A549 (cell line): ENCODE measurements around the gene RTRAF. TPM values are rescaled to one million over a fixed set of nuclear protein-coding genes. Genes with fewer than 3 reads are reported as not detected.
A peak's percentile ranks its signal among the peaks of the same experiment; 100 is the strongest.

Source experiments
- ATAC-seq, 2 experiments: fragments of 200-7000 bp in 1 of 2; fragments of >200 bp in 1 of 2; cut with Nextera tagmentation in 1 of 2; cut with Tn5 transposase in 1 of 2; 3 replicates each; pipeline versions ENCODE4 v1.8.0 to v1.9.1; 2018 to 2020; ENCODE audit warnings: mild to moderate bottlenecking in 1 of 2, moderate library complexity in 1 of 2
- CTCF ChIA-PET: fragments of 300-600 bp; sonication (Branson Sonifier 250); formaldehyde crosslinking; extraction: SDS; loops from one replicate; lab custom pipeline; 2021; ENCODE audit warnings: antibody characterized with exemption, inconsistent platforms; lab: Yijun Ruan, JAX
- POLR2A ChIA-PET: fragments of 350-600 bp; formaldehyde crosslinking; extraction: SDS; loops from one replicate; lab custom pipeline; 2021; ENCODE audit warnings: antibody characterized with exemption, inconsistent platforms; lab: Yijun Ruan, JAX
- DNase-seq, 2 experiments: peaks; one replicate each; pipeline versions ENCODE4 v3.0.0 to v3.0.0-alpha.2; 2011 to 2016; ENCODE audit warnings: low read depth in 1 of 2, low spot score in 1 of 2
- FAIRE-seq: peaks from 2 replicates; lab custom pipeline; 2011; peaks lifted over from hg19 to GRCh38; lab: Jason Lieb, UNC
- H3K27ac ChIP-seq, 2 experiments: fragments of >200 bp; sonication (Bioruptor Twin); formaldehyde crosslinking; 3 replicates each; pipeline ENCODE4 v1.5.1; 2016 to 2017
- H3K4me1 ChIP-seq: fragments of >200 bp; sonication (Bioruptor Twin); formaldehyde crosslinking; 3 replicates; pipeline ENCODE4 v1.6.1; 2016
- H3K4me2 ChIP-seq: fragments of >200 bp; sonication (Bioruptor Twin); formaldehyde crosslinking; 3 replicates; pipeline ENCODE4 v1.6.1; 2016
- H3K4me3 ChIP-seq: fragments of >200 bp; sonication (Bioruptor Twin); formaldehyde crosslinking; 3 replicates; pipeline ENCODE4 v1.5.1; 2016
- H3K9me3 ChIP-seq: fragments of >200 bp; sonication (Bioruptor Twin); formaldehyde crosslinking; 3 replicates; pipeline ENCODE4 v1.6.1; 2016
- CBX2 ChIP-seq: fragments of 200-600 bp; sonication (generic); IDR thresholded peaks from 2 replicates; pipeline ENCODE4 v1.6.1; 2016; ENCODE audit warnings: low read depth, mild to moderate bottlenecking, borderline replicate concordance
- CHD2 ChIP-seq: fragments of 150-350 bp; IDR thresholded peaks from 2 replicates; pipeline ENCODE4 v1.6.1; 2014; ENCODE audit warnings: low read length; ENCODE audit not compliant: partially characterized antibody
- EHMT2 ChIP-seq: fragments of 200-600 bp; sonication (generic); IDR thresholded peaks from 2 replicates; pipeline ENCODE4 v1.6.1; 2016; ENCODE audit warnings: antibody characterized with exemption, low read depth, mild to moderate bottlenecking, moderate library complexity
- FOXS1 ChIP-seq: fragments of 250-450 bp; sonication (Bioruptor Pico); IDR thresholded peaks from 2 replicates; pipeline ENCODE4 v1.5.0; 2020; ENCODE audit warnings: mild to moderate bottlenecking, moderate library complexity
- GATA3 ChIP-seq: IDR thresholded peaks from 2 replicates; pipeline ENCODE4 v1.6.1; 2012; ENCODE audit warnings: borderline replicate concordance
- HEYL ChIP-seq: fragments of 250-450 bp; sonication (Bioruptor Pico); IDR thresholded peaks from 2 replicates; pipeline ENCODE4 v1.8.0; 2021; ENCODE audit warnings: mild to moderate bottlenecking, moderate library complexity
- HOXB5 ChIP-seq: fragments of 250-450 bp; sonication (Bioruptor Pico); IDR thresholded peaks from 2 replicates; pipeline ENCODE4 v1.5.0; 2020; ENCODE audit warnings: mild to moderate bottlenecking, moderate library complexity
- MAZ ChIP-seq: fragments of 150-350 bp; IDR thresholded peaks from 2 replicates; pipeline ENCODE4 v1.6.1; 2014; ENCODE audit warnings: antibody characterized with exemption, low read depth, low read length, borderline replicate concordance
- MYC ChIP-seq: IDR thresholded peaks from 2 replicates; pipeline ENCODE4 v1.6.1; 2012; ENCODE audit warnings: mild to moderate bottlenecking, inconsistent platforms, low read length, improper control_type of control experiment, borderline replicate concordance
- NPAS2 ChIP-seq: fragments of 250-450 bp; sonication (Bioruptor Pico); IDR thresholded peaks from 2 replicates; pipeline ENCODE4 v1.8.0; 2022; ENCODE audit warnings: mild to moderate bottlenecking, moderate library complexity, borderline replicate concordance
- NR3C1 ChIP-seq: fragments of >200 bp; sonication (Bioruptor Twin); formaldehyde crosslinking; IDR thresholded peaks from 3 replicates; pipeline ENCODE4 v1.6.1; 2017
- PHF8 ChIP-seq: fragments of 200-600 bp; sonication (generic); IDR thresholded peaks from 2 replicates; pipeline ENCODE4 v1.6.1; 2016; ENCODE audit warnings: low read depth, mild to moderate bottlenecking, antibody characterized with exemption, moderate library complexity, borderline replicate concordance
- POLR2A ChIP-seq: IDR thresholded peaks from 2 replicates; pipeline ENCODE4 v1.6.1; 2012; ENCODE audit warnings: mild to moderate bottlenecking, low read length
- RAD21 ChIP-seq, 2 experiments: fragments of >200 bp in 1 of 2; sonication (Bioruptor Twin) in 1 of 2; formaldehyde crosslinking in 1 of 2; IDR thresholded peaks in 1 of 2; conservative IDR thresholded peaks in 1 of 2; 2 replicates in 1 of 2; 3 replicates in 1 of 2; pipeline ENCODE4 v1.6.1; 2012 to 2018; ENCODE audit warnings: inconsistent platforms in 1 of 2
- RARB ChIP-seq: fragments of 250-450 bp; sonication (Bioruptor Pico); IDR thresholded peaks from 2 replicates; pipeline ENCODE4 v1.8.0; 2021; ENCODE audit warnings: mild to moderate bottlenecking, moderate library complexity
- SMC3 ChIP-seq: fragments of >200 bp; sonication (Bioruptor Twin); formaldehyde crosslinking; IDR thresholded peaks from 3 replicates; pipeline ENCODE4 v1.6.1; 2018; ENCODE audit warnings: inconsistent platforms
- ZC3H11A ChIP-seq: fragments of 450-650 bp; IDR thresholded peaks from 2 replicates; pipeline ENCODE4 v1.6.1; 2014; ENCODE audit warnings: antibody characterized with exemption, mild to moderate bottlenecking
- ZFP36 ChIP-seq: fragments of 450-650 bp; IDR thresholded peaks from 2 replicates; pipeline ENCODE4 v1.6.1; 2014; ENCODE audit warnings: borderline replicate concordance; ENCODE audit not compliant: partially characterized antibody
- WGBS: methylation state at CpG from one replicate; pipeline ENCODE4 v1.1.6; 2017; ENCODE audit errors: missing lambda C conversion rate; 5-methylcytosine and 5-hydroxymethylcytosine counted together
- polyA plus RNA-seq, 4 experiments: library from polyadenylated mRNA; depleted of rRNA in 3 of 4; stranded (reverse); fragments of >200 nt; fragmentation: RNase III in 1 of 4; extraction: RNeasy Plus Mini Kit Qiagen cat#74134 plus additional on column Dnase treatment in 1 of 4; gene quantifications; 2 replicates in 3 of 4; 3 replicates in 1 of 4; pipeline ENCODE4 v1.2.3, GENCODE V29; 2011 to 2017
- TF ChIP-seq, protein P1 (sequence below): fragments of >200 bp; sonication (Bioruptor Twin); formaldehyde crosslinking; IDR thresholded peaks from 3 replicates; pipeline ENCODE4 v1.5.1; 2016
- TF ChIP-seq, protein P2 (sequence below): fragments of >200 bp; sonication (Bioruptor Twin); formaldehyde crosslinking; IDR thresholded peaks from 3 replicates; pipeline ENCODE4 v1.6.1; 2016
- TF ChIP-seq, protein P3 (sequence below): fragments of 200-600 bp; sonication (generic); IDR thresholded peaks from 2 replicates; pipeline ENCODE4 v1.6.1; 2016; ENCODE audit warnings: antibody characterized with exemption, mild to moderate bottlenecking, moderate library complexity
- TF ChIP-seq, protein P4 (sequence below): IDR thresholded peaks from 2 replicates; pipeline ENCODE4 v1.6.1; 2012

RTRAF gene
- polyA plus RNA-seq, 2 of the 4 experiments (the other 2 are of a cell fraction), result 271 to 341 TPM

DNA sequence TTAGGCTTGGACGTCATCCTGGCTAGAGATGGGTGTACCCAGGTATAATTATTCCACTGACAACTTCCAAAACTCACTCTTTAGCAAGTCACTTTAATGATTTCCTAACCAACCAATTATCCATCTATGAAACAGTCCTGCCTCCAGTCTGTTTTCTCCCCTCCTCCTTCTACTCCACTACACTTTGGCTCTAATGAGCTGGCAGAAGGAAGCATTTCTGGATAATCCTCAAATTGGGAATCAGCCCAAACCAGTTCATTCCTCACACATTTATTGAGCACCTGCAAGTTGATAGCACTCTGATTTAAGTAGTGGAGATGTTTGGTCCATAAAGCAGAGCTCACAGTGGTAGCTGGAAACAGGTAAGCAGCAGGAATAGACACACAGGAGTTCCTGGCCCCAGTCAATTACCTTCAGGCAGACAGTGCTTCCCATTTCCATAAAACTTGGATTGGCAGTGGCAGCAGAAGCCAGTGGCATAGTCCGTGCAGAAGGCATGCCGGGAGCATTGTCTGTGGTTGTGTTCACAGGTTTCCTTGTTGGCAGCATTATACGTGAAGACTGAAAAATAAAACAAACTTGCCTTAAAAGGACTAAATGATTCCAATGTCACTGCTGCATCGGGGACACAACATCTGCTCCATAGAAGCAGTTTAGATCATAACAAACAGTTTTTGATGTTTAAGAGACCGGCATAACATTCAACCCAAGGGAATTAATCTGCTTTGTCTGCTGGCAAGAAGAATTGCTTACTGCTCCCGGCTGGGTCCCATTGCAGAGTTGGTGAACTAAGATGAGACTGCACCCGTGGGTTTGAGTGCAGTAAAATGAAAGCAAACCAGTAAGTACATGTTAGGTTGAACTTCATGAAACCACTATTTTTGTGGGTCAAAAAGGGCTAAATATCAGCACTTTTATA lies 53.3 kb downstream of the RTRAF start:
- no peaks in the 10 kb centered on the region for H3K9me3 ChIP-seq
- WGBS, result 54% methylated on average over 8 of the region's 8 CpGs
- no peak for FAIRE-seq
- no peak for TF ChIP-seq ZC3H11A
- TF ChIP-seq RARB (CRISPR knock-in tag), result no peak
- no peak for TF ChIP-seq CBX2
- no peak for TF ChIP-seq HOXB5
- TF ChIP-seq NPAS2 (CRISPR knock-in tag), result no peak
- no peak for TF ChIP-seq SMC3
- no peak for TF ChIP-seq EHMT2
- TF ChIP-seq, all 56 proteins: peak for 0
- Histone ChIP-seq H3K4me1 (peaks cover 19% of the 10 kb centered on the region), H3K4me2 (no peak overlapping the region), H3K27ac (no peak overlapping the region), H3K4me3 (no peak overlapping the region)
- DNase-seq (no peak), ATAC-seq (no peak)
- POLR2A ChIA-PET, result no interaction called here
- CTCF ChIA-PET, result interaction anchor here (0.6 to 8.1 kb wide), 12 partner anchors 8 to 781 kb away, joined by 3 to 68 read pairs (median 5); partner anchors contain the start of gene NID2

DNA sequence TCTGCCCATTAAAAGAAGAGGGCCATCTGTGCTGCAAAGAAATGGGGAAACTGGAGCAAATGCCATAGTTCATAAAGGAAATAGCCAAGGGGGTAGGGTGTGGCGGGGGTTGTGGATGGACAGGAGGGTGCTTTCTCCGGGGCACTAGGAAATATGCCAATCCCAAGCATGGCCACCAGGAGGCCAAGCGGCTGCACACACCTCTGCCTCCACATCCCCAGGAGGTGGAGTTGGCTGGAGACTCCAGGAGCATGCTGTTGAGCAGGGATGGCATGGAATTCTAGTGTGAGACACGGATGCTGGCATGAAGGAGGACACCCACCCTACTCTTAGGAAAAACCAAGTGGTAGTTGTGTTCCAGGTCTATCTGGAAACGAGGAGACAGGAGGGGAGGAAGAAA lies 54.3 kb downstream of the RTRAF start:
- Histone ChIP-seq H3K9me3 (no peaks in the 10 kb centered on the region), H3K4me3 (no peak overlapping the region), H3K27ac (no peak overlapping the region), H3K4me1 (peaks cover 19% of the 10 kb centered on the region), H3K4me2 (peak overlapping the region; percentile 35; the same call in 1 of the 3 replicates)
- ChIA-PET POLR2A (no interaction called here), CTCF (interaction anchor here (0.7 to 8.1 kb wide), 26 partner anchors 9 to 408 kb away, joined by 3 to 68 read pairs (median 4); partner anchors contain the start of gene NID2)
- DNase-seq, result peak; percentile 60 to 73
- no peak for FAIRE-seq
- TF ChIP-seq, protein P1, sequence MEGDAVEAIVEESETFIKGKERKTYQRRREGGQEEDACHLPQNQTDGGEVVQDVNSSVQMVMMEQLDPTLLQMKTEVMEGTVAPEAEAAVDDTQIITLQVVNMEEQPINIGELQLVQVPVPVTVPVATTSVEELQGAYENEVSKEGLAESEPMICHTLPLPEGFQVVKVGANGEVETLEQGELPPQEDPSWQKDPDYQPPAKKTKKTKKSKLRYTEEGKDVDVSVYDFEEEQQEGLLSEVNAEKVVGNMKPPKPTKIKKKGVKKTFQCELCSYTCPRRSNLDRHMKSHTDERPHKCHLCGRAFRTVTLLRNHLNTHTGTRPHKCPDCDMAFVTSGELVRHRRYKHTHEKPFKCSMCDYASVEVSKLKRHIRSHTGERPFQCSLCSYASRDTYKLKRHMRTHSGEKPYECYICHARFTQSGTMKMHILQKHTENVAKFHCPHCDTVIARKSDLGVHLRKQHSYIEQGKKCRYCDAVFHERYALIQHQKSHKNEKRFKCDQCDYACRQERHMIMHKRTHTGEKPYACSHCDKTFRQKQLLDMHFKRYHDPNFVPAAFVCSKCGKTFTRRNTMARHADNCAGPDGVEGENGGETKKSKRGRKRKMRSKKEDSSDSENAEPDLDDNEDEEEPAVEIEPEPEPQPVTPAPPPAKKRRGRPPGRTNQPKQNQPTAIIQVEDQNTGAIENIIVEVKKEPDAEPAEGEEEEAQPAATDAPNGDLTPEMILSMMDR, result peak; percentile 55
- TF ChIP-seq, protein P2, sequence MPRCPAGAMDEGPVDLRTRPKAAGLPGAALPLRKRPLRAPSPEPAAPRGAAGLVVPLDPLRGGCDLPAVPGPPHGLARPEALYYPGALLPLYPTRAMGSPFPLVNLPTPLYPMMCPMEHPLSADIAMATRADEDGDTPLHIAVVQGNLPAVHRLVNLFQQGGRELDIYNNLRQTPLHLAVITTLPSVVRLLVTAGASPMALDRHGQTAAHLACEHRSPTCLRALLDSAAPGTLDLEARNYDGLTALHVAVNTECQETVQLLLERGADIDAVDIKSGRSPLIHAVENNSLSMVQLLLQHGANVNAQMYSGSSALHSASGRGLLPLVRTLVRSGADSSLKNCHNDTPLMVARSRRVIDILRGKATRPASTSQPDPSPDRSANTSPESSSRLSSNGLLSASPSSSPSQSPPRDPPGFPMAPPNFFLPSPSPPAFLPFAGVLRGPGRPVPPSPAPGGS, result no peak
- TF ChIP-seq SMC3 (peak; percentile 78), MYC (no peak), CBX2 (no peak), FOXS1 (CRISPR knock-in tag) (no peak), RAD21 (conservative IDR thresholded peaks at IDR 0.05 in 1 of 2, IDR thresholded peaks at IDR 0.05 in 1 of 2) (peak; percentile 64), PHF8 (no peak), EHMT2 (no peak), MAZ (no peak), NR3C1 (no peak), ZFP36 (no peak), POLR2A (no peak), GATA3 (no peak), CHD2 (no peak), HEYL (CRISPR knock-in tag) (no peak)
- TF ChIP-seq, protein P3, sequence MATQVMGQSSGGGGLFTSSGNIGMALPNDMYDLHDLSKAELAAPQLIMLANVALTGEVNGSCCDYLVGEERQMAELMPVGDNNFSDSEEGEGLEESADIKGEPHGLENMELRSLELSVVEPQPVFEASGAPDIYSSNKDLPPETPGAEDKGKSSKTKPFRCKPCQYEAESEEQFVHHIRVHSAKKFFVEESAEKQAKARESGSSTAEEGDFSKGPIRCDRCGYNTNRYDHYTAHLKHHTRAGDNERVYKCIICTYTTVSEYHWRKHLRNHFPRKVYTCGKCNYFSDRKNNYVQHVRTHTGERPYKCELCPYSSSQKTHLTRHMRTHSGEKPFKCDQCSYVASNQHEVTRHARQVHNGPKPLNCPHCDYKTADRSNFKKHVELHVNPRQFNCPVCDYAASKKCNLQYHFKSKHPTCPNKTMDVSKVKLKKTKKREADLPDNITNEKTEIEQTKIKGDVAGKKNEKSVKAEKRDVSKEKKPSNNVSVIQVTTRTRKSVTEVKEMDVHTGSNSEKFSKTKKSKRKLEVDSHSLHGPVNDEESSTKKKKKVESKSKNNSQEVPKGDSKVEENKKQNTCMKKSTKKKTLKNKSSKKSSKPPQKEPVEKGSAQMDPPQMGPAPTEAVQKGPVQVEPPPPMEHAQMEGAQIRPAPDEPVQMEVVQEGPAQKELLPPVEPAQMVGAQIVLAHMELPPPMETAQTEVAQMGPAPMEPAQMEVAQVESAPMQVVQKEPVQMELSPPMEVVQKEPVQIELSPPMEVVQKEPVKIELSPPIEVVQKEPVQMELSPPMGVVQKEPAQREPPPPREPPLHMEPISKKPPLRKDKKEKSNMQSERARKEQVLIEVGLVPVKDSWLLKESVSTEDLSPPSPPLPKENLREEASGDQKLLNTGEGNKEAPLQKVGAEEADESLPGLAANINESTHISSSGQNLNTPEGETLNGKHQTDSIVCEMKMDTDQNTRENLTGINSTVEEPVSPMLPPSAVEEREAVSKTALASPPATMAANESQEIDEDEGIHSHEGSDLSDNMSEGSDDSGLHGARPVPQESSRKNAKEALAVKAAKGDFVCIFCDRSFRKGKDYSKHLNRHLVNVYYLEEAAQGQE, result no peak
- TF ChIP-seq, protein P4, sequence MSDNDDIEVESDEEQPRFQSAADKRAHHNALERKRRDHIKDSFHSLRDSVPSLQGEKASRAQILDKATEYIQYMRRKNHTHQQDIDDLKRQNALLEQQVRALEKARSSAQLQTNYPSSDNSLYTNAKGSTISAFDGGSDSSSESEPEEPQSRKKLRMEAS, result peak; percentile 20; the same call in 1 of the 2 replicates
- 15% methylated on average over 5 of the region's 5 CpGs for WGBS
- ATAC-seq, result peak; percentile 86 to 98
